NCI-H1092 (cell line): ENCODE data around the gene ITPKC.

Source experiments
- DNase-seq: peaks from one replicate; lab custom pipeline; 2025; lab: John Stamatoyannopoulos, UW

ITPKC gene

DNA sequence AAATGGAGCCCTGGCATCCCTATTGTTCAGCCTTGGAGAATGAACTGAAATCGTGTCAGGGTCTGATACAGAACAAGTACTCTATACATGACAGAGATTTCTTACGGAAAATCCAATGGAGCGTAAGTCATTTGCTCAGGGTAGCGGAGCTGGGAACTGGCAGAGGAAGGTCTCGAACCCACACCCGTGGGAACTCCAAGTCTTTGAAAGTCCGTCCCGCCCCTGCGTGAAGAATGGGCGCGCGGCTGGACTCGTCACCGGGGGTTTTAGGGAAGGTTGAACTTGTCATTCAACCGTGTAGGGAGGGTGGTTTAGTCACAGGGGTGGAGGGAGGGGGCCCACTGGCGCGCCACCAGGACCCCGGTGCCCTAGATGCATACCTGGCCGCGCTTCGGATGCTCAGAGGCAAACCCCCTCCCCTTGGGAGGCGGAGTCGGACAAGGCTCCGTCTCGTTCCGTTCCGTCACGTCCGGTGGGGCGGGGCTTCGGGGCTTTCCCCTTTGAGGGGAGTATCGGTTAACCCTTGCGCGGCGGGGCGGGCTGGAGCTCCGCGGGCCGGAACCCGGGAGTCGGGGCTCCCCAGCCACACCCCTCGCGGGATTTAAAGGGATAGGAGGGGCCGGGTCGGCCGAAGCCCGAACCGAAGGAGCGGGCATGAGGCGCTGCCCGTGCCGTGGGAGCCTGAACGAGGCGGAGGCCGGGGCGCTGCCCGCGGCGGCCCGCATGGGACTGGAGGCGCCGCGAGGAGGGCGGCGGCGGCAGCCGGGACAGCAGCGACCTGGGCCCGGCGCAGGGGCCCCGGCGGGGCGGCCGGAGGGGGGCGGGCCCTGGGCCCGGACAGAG, at the start of gene ITPKC, which contains the start of gene COQ8B:
Gene ITPKC, plus strand, starts transcription at position 631 of the 843 bp plus-strand sequence. Its CDS starts 24 bp downstream, at position 655.
Gene COQ8B, minus strand, starts transcription at position 405 of the 843 bp plus-strand sequence. CDS start 2,254 bp downstream, outside the sequence.
- DNase-seq: peak; percentile 95

DNA sequence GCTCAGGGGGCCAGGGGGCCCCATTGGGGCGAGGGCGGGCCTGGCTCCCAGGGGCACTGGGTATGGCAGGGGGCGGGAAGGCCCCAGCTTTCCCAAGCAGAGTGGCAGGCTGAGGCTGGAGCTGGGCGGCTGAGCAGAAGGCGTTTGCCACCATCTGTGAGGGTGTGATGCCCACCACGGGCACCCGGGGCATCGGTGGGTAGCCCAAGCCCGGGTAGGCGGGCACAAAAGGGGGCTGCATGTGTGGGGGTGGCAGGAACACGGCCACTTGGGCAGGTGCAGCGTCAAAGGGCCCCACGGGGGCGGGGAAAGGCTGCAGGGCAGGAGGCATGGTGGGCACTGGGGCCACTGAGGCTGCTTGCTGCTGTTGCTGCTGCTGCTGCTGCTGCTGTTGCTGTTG, 49.3 kb upstream of the ITPKC start:
- DNase-seq: no peak

DNA sequence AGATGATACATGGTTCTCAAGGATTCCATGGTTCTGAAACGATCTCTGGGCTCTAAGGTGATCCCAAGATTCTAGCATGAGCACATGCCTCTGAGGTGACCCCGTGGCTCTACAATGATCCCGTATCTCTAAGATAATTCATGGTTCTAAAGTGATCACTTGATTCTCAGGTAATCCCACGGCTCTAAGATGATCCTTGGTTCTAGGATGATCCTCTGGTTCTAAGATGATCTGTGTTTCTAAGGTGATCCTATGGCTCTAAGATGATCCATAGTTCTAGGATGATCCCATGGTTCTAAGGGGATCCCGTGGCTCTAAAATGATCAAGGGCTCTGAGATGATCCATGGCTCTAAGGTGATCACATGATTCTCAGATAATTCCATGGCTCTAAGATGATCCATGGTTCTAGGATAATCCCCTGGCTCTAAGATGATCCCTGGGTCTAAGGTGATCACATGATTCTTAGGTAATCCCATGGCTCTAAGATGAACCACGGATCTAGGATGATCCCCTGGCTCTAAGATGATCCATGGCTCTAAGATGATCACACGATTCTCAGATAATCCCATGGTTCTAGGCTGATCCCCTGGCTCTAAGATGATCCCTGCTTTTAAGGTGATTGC, 47.8 kb upstream of the ITPKC start:
- DNase-seq: no peak

DNA sequence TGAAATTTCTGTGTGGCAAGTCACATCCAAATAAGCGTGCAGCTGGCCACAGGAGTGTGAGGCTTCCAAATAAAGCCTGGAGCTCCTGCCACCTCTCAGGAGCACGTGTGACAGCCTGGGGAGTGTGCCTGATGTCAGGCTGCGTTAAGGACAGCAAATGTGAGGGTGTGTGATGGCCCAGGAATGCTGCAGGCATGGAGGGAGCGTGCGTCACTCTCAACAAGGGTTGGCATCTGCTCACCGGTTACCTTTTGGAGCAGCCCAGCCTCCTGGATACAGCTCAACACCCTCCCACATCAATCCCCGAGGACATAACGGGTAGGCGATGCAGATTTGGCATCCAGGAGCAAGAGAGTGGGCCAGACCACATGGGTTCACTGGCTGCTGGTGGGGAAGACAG, 45.5 kb upstream of the ITPKC start:
- DNase-seq: no peak

DNA sequence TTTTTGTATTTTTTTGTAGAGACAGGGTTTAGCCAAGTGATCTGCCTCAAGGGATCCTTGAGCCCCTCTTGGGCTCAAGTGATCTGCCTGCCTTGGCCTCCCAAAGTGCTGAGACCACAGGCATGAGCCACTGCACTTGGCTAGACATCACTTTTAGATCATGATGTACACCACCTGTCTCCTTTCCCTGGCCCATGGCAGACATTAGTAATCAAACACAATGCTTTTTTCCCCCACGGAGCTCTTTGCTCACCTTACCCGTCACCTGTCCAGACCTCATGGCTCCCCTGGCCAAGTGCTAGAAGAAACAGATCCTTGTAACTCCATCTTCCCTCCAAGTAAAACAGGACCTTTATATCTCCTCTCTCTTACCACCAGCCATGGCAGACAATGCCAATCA, 44.9 kb upstream of the ITPKC start:
- no peak for DNase-seq

DNA sequence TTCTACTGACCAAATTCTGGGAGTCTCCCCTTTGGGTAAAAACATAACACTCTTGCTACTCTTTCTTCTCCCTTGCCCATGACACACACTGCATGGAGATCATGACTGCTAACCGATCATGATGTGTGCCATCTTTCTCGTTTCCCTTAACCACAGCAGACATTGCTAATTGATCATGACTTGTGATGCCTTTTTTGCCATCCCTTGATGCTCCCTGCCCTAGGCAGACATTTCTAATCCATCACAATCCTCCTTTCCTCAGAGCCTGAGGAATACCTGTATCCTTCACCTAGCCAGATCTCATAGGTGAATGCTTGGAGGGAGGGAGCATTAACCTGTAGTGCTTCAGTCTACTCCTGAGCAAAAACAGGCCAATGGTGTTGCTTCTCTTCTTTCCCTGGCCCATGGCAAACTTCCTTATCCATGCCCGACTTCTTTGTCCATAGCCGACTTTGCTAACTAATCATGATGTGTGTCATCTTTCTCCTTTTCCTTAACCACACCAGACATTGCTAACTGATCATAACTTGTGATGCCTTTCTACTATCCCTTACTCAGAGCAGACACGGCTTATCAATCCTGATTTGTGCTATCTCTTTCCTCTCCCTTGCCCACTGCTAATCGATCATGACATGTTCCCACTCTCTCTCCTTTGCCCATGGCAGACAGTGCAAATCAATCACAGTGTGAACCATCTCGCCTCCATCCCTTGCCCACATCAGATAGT, 44.2 kb upstream of the ITPKC start:
- no peak for DNase-seq

DNA sequence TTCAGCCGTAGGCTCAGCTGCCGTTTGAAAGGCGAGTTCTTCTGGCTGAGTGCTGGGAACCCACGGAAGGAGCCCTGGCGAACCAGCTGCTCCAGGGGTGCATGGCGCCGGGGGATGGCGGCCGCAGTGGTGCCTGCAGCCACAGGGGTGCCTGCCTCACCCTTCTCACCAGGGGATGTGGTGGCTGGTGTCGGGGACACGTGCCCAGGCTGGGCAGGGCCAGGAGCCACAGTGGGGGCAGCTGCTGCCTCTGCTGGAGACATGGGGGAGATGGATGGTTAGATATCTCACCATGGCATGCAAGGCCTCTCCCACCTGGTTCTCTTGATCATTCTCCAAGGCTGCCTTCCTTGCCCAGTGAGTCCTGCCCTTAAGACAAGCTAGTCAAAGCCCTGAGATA, 43.5 kb upstream of the ITPKC start:
- DNase-seq: no peak

DNA sequence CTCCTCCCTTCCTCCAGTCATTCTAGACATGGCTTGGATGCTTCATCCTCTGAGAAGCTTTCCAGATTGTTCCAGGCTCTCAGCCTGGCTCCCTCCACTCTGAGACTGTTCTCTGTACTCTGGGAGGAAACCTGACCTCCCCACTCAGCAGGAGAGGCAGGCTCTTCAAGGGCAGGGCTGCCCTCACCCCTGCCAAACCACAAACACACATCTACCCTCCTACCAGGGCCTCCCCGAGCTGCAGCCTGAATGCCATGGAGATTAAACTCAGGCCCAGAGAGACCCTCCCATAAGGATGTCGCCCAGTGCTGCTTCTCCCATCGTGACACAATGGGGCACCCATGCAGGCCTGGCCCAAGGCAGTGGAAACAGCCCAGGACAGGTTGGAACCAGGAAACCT, 42.6 kb upstream of the ITPKC start:
- DNase-seq: no peak

DNA sequence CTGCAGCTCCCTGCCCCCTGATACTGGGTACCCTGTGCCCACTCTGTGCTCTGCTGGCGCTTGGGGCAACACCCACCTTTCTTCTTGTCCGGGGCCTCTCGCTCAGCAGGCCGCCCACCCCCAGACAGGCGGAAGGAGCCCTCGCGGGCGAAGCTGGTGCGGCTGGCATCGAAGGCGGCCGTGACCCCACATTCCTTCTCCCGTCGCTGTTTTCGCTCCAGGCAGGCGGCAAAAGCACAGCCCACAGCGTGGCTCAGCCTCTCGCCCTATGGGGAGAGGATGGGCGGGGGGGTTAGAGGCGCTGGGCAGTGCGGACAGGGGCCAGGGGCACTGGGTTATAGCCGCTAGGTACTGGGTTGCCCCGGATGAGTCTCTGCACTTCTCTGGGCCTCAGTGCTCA, 39.8 kb upstream of the ITPKC start:
- DNase-seq: no peak

DNA sequence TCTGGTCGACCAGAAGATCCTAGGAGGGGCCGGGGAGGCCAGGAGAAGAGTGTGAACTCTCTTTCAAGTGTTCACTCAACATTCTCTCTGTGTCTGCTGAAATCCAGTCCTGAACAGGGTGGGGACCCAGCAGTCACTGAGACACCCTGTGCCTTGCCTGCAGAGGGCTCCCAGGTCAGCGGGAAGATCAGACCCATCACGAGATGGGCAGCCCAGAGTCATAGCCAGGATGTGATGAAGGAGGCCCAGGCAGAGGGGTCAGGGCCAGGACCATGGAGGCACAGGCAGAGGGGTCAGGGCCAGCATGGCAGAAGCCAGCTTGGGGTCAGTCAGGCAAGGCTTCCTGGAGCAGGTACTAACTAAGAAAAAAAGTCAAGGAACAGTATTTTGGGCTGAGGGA, 35.9 kb upstream of the ITPKC start:
- no peak for DNase-seq

DNA sequence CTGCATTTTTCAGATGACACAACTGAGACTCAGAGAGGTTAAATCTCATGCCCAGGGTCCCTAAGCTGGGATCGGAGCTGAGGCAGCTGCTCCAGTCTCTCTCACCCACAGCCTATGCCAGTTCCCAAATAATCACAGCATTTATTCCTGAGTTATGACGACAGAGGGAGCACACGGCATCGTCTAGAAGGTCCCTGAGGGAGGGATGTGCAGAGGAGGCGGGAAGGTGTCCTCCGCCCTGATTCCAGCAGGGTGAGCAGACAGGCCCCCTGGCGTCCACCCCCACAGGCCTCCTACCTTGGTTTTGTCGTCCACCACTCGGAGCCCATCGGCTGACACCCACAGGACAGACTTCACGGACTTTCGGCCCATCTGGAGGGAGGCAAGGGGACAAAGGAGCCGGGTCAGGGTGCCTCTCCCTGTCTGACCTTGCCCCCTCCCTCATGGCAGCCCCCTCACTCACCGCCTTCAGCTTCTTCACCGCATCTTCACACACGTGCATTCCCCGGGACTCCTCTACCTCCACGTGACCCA, 34.4 kb upstream of the ITPKC start:
- DNase-seq: no peak

DNA sequence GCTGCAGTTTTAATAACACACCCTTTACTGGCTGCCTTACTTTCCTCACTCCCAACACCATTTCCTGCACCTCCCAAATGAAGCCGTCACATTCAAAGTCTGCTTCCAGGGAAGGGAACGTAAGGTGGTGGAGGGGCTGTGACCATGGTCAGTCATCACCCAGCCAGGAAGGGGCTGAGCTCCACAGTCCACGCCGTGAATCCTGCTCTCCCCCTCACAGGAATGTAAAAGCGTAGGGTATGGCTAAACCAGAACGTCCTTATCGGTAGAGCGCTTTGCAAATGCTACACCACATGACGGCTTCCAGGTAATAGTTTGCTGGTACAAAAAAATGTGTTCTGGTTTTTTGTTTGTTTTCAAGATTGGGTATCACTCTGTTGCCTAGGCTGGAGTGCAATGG, 33.5 kb upstream of the ITPKC start:
- no peak for DNase-seq

DNA sequence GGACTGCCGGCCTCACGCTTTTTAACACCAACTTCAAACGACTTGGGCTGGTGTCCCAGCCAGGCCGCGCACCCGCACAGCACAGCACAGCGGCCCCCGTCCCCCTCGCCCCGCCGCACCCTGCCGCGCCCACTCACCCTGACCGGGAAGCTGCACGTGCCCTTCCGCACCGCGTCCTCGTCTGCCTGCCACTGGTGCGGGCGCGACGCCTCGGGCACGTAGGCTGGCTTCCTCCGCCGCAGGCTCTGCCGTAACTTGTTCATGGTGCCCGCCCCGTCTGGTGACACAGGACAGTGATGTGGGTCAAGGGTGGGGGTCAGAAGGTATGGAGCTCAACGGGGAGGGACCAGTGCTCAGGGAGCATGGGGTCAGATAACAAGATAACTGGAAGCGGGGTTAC, 32.6 kb upstream of the ITPKC start:
- DNase-seq: no peak

DNA sequence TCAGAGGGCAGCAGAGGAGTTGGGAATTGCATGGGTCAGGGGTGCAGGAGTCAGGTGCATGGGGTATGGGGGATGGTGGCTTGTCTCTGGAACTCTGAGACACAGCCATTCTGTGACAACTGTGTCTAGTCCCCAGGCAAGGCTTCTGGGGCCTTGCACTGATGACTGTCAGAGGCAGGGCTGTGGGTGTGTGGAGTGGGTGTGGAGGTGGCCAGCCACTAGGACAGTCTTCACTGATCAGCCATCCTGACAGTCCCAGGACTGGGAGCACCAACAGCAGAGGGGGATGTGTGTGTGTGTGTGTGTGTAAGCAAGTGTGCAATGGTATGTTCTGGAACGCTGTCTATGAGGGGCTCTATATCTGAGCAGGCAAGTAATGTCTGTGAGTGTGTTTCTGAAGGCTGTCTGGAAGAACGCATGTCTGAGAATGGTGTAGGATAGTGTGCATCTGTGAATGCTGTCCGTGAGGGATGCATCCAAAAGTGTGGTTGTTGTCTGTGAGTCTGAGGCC, 31.8 kb upstream of the ITPKC start:
- DNase-seq: no peak

DNA sequence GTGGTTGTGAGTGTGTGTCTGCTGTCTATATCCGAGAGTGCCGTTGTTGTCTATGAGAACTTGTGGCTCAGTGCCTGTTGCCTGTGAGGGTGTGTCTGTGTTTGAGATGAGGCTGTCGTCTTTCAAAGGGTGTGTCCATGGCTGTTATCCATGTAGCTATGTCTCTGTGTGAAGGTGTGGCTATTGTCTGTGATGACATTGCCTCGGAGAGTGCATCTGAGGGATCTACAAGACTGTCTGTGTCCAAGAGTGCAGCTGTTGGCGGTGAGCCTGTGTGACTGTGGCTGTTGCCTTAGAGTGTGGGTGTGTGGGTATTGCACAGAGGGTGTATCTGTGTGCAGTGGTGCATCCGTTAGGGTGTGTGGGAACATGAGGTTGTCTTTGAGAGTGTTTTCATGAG, 31.3 kb upstream of the ITPKC start:
- DNase-seq: no peak

DNA sequence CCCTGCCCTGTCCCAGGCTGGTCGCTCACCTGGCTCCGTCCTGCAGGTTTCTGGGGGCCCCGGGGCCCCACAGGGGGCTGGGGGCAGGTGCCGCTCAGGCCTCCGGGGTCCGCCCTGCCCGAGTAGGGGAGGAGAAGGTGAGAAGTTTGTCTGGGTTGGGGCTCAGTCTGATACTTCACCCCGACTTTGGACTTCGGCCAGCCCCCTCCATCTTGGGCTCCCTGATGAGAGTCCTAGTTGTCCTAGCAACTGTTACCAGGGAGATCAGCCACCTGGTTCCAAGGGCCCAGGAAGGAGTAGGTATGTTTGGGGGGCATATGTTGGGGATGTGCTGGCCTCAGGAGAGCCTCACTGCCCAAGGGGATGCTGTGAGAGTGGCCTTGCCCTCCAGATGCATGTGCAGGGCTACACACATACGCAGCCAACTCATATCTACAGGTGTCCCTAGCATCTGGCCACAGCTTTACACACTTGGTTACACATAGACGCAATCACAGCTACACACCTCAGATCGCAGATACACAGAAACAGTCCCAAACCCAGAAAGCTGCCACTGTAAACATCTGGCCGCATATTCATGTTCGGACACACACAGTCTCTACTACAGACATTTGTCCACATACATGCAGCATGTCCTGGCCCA, 29.9 kb upstream of the ITPKC start:
- DNase-seq: no peak

DNA sequence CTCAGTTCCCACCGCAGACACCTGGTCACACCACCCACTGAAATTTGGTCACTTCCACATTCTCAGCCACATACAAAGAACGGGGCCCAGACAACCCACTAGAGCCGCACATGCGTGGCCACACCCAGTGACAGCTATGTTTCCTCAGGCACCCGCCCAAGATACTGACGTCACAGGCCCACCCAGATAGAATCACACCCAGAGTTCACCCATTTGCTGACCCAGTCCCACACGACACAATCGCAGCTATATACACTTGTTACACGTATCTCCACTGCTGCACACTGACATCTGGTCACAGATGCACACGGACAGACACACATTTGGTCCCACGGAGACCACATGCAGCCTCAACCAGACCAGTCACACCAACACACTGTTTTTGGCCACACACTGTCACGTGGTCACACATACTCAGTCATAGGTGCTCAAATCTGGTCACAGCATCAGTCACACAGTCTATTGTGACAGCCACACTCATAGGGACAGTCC, 29.3 kb upstream of the ITPKC start:
- DNase-seq: no peak

DNA sequence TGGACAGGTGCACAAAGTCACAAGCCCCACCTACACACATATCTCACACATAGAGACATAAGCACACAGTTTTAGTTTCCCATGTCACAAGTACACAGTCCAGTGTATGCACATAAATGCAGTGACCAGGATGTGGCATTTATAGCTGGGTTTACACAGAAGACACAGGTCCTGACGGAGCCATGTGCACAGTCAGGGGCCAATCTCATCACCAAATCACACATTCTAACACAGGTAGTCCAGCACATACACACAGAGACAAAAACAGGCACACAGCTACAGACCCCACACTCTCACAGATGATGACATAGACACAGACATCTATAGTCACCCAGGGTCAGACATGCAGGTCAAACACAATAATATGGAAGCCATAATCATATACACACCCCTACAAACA, 28.6 kb upstream of the ITPKC start:
- no peak for DNase-seq

DNA sequence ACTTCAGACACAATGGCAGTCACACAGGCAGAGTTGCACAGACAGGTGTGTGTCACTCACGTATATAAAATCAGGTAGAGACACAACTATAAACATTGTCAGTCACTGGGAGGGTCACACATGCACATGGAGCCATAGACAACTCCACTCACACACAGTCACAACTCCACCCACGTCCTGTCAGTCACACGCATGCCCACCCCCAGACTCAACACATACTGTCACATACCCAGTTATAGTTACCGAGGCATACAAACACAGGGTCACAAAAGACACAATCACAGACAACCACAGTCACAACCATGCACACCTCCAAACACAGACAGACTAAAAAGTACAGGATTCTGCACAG, 27.9 kb upstream of the ITPKC start:
- DNase-seq: no peak

DNA sequence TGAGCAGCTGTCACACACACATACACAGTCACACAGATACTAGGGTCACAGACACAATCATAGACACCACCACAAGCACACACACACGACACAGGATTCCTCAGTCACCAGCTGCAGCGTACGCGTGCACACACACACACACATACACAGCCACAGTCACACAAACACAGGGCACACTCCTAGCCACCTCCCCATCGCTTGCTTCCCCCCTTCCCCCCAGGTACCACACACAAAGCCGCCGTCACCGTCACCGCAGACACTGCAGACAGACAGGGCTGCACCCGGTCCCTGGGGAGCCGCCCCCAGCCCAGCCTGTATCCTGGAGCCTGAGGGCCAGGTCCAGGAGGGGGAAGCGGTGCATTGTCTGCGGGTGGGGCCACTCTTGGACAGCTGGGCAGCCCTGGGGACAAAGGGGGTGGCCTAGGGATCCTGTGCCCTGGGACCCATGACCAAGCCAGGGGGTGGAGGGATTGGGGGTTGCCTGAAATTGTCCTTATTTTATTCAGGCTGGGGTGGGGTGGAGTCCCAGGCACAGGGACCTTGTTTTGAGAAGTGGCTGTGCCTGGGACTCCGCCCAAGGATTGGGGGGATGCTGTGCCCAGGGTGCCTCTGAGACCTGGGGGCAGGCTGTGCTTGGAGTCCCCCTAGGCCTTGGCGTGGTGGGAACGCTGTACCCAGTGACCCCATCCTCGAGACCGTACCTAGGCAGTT, 27.4 kb upstream of the ITPKC start:
- no peak for DNase-seq

DNA sequence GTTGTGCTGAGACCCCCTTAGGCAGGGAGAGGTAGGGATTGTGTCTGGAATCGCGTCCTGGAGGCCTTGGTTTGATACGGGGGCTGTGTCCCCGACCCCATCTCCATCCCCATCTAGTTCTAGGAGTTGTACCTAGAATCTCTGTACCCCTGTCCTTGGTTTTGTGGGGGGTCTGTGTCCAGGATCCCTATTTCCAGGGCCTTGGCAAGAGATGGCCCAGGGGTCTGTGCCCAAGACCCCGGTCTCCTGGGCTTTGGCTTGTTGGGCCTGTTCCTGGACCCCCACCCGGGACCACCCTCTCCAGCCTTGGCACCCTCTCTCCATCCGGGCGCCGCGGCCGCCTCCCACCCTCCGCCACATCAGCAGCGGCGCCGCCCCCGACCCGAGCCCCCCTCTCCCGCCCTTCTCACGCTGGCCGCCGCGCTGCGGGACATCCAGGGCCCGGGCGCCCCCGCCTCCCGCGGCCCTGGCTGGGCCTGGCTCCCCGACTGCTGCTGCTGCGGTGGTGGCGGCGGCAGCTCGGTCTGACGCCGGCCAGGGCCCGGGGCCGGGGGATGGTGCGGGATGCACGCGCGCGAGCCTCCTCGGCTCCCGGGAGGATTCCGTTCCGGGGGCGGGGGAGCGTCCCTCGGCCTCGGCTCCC, 26.7 kb upstream of the ITPKC start, which contains the start of gene NUMBL:
Gene NUMBL, minus strand, starts transcription at position 602 of the 643 bp plus-strand sequence. Its CDS starts 168 bp downstream, at position 434.
- DNase-seq: no peak
